Tibial artery (tissue), 4 donors: ENCODE measurements around the gene CRACR2A.
A peak's percentile ranks its signal among the peaks of the same experiment; 100 is the strongest.

Experiments
- DNase-seq, 2 donors: peaks; one replicate each; pipeline ENCODE4 v3.0.0-alpha.2; 2019
- H3K27ac ChIP-seq, 2 donors: fragments of 200-600 bp; sonication (generic) in 1 of 2; 1 replicate in 1 of 2; 2 replicates in 1 of 2; pipeline ENCODE4 v1.5.1; 2018 to 2019; ENCODE audit warnings: mild to moderate bottlenecking in 1 of 2
- H3K27me3 ChIP-seq, 2 donors: fragments of 200-600 bp; sonication (generic) in 1 of 2; one replicate each; pipeline versions ENCODE4 v1.5.1 to v1.6.0; 2016 to 2019
- H3K36me3 ChIP-seq, 3 donors: fragments of 200-600 bp; sonication (generic) in 2 of 3; one replicate each; pipeline ENCODE4 v1.5.1; 2016 to 2019; ENCODE audit warnings: mild to moderate bottlenecking in 2 of 3
- H3K4me1 ChIP-seq, 4 donors: fragments of 200-600 bp; sonication (generic) in 2 of 4; 1 replicate in 3 of 4; 2 replicates in 1 of 4; pipeline ENCODE4 v1.5.1; 2016 to 2019
- H3K4me3 ChIP-seq, 2 donors: fragments of 200-600 bp; sonication (generic) in 1 of 2; 1 replicate in 1 of 2; 2 replicates in 1 of 2; pipeline ENCODE4 v1.5.1; 2018 to 2019; ENCODE audit warnings: mild to moderate bottlenecking in 2 of 2
- H3K9me3 ChIP-seq, 3 donors: fragments of 200-600 bp; sonication (generic) in 1 of 3; one replicate each; pipeline ENCODE4 v1.5.1; 2016 to 2019
- CTCF ChIP-seq, 2 experiments: fragments of 200-600 bp in 1 of 2; fragments of 450-650 bp in 1 of 2; IDR thresholded peaks; one replicate each; pipeline ENCODE4 v1.5.1; 2017 to 2019; ENCODE audit warnings: antibody characterized with exemption in 2 of 2, mild to moderate bottlenecking in 1 of 2, moderate library complexity in 1 of 2
- intact Hi-C: fragments of 100-400 bp; cut with DNase I; formaldehyde crosslinking; loops from one replicate; pipeline ENCODE4 v1.15.0; 2023; ENCODE audit warnings: low total_unique reads

CRACR2A gene

GRCh38 chr12:3746758-3747157, 6.2 kb downstream of the CRACR2A start:
- Histone ChIP-seq H3K36me3 (no peaks in the 10 kb centered on the region), H3K4me1 (peaks cover 0 to 3% (median 0%) of the 10 kb centered on the region in 4 donors), H3K27ac (no peak overlapping the region), H3K4me3 (no peak overlapping the region), H3K9me3 (no peaks in the 10 kb centered on the region), H3K27me3 (no peaks in the 10 kb centered on the region)
- intact Hi-C loops = no loop called here
- DNase-seq = no peak
- no peak for TF ChIP-seq CTCF (IDR thresholded peaks at IDR 0.05)

GRCh38 chr12:3745152-3745551, 7.8 kb downstream of the CRACR2A start:
- TF ChIP-seq CTCF (IDR thresholded peaks at IDR 0.05) = no peak
- no peak for DNase-seq
- Histone ChIP-seq H3K27ac (no peak overlapping the region), H3K36me3 (no peaks in the 10 kb centered on the region), H3K4me1 (peaks cover 0 to 3% (median 0%) of the 10 kb centered on the region in 4 donors), H3K4me3 (no peak overlapping the region), H3K9me3 (no peaks in the 10 kb centered on the region), H3K27me3 (no peaks in the 10 kb centered on the region)
- intact Hi-C loops = no loop called here

- Histone ChIP-seq H3K4me1 (peaks cover 0 to 3% (median 0%) of the 10 kb centered on the region in 4 donors), H3K4me3 (no peak overlapping the region), H3K36me3 (no peaks in the 10 kb centered on the region), H3K27ac (no peak overlapping the region), H3K9me3 (no peaks in the 10 kb centered on the region), H3K27me3 (no peaks in the 10 kb centered on the region)
- no peak for DNase-seq
- TF ChIP-seq CTCF (IDR thresholded peaks at IDR 0.05) = peak in 1 of 2 experiments; percentile 7
- intact Hi-C loops = no loop called here
Measured at GRCh38 chr12:3744229-3744901, 8.5 kb downstream of the CRACR2A start.

- H3K4me3 ChIP-seq = no peak overlapping the region
- H3K27me3 ChIP-seq = no peaks in the 10 kb centered on the region
- TF ChIP-seq CTCF (IDR thresholded peaks at IDR 0.05) = no peak
- intact Hi-C loops = no loop called here
- peaks cover 0 to 3% (median 0%) of the 10 kb centered on the region in 4 donors for H3K4me1 ChIP-seq
- no peaks in the 10 kb centered on the region for H3K9me3 ChIP-seq
- H3K36me3 ChIP-seq = no peaks in the 10 kb centered on the region
- no peak overlapping the region for H3K27ac ChIP-seq
- no peak for DNase-seq
Measured at GRCh38 chr12:3743803-3744202, 9.1 kb downstream of the CRACR2A start.

- no peaks in the 10 kb centered on the region for H3K9me3 ChIP-seq
- no peak overlapping the region for H3K27ac ChIP-seq
- H3K4me1 ChIP-seq = no peaks in the 10 kb centered on the region
- H3K4me3 ChIP-seq = no peak overlapping the region
- H3K36me3 ChIP-seq = no peaks in the 10 kb centered on the region
- no peak for TF ChIP-seq CTCF (IDR thresholded peaks at IDR 0.05)
- DNase-seq = no peak
- intact Hi-C loops = no loop called here
- no peaks in the 10 kb centered on the region for H3K27me3 ChIP-seq
Measured at GRCh38 chr12:3741882-3742672, 10.8 kb downstream of the CRACR2A start.
